ENCODE data around the gene MACROD2.

Gene MACROD2

GRCh38 chr20:15439551-15439950 is 1444.2 kb downstream of the MACROD2 start:
- no peak for DNase-seq

GRCh38 chr20:15440049-15440820 is 1444.9 kb downstream of the MACROD2 start:
- no peak for DNase-seq

GRCh38 chr20:15445056-15445840 is 1449.9 kb downstream of the MACROD2 start:
- DNase-seq: no peak

GRCh38 chr20:15446373-15446772 is 1451.1 kb downstream of the MACROD2 start:
- no peak for DNase-seq

GRCh38 chr20:15447549-15447948 is 1452.2 kb downstream of the MACROD2 start:
- DNase-seq: no peak

- no peak for DNase-seq
These were observed 1453.7 kb downstream of the MACROD2 start for GRCh38 chr20:15449061-15449460.

- no peak for DNase-seq
These were observed 1455.9 kb downstream of the MACROD2 start for GRCh38 chr20:15451241-15451640.

- no peak for DNase-seq
These were observed 1460.0 kb downstream of the MACROD2 start for GRCh38 chr20:15455279-15455678.

GRCh38 chr20:15461938-15462337 is 1466.6 kb downstream of the MACROD2 start:
- no peak for DNase-seq

GRCh38 chr20:15475483-15475882 is 1480.2 kb downstream of the MACROD2 start:
- no peak for DNase-seq

- DNase-seq: no peak
These were observed 1480.9 kb downstream of the MACROD2 start for GRCh38 chr20:15476186-15476585.

GRCh38 chr20:15476781-15477180 is 1481.5 kb downstream of the MACROD2 start:
- no peak for DNase-seq

GRCh38 chr20:15482525-15482924 is 1487.2 kb downstream of the MACROD2 start:
- DNase-seq: no peak

GRCh38 chr20:15485519-15485918 is 1490.2 kb downstream of the MACROD2 start:
- no peak for DNase-seq

GRCh38 chr20:15487030-15487429 is 1491.7 kb downstream of the MACROD2 start:
- DNase-seq: no peak

- no peak for DNase-seq
These were observed 1492.4 kb downstream of the MACROD2 start for GRCh38 chr20:15487682-15488081.

GRCh38 chr20:15491575-15491974 is 1496.3 kb downstream of the MACROD2 start:
- no peak for DNase-seq

GRCh38 chr20:15494851-15495250 is 1499.5 kb downstream of the MACROD2 start:
- no peak for DNase-seq

GRCh38 chr20:15496501-15497039 is 1501.3 kb downstream of the MACROD2 start:
- no peak for DNase-seq

GRCh38 chr20:15498926-15499325 is 1503.6 kb downstream of the MACROD2 start:
- no peak for DNase-seq

GRCh38 chr20:15506311-15506710 is 1511.0 kb downstream of the MACROD2 start:
- DNase-seq: no peak

- no peak for DNase-seq
These were observed 1511.8 kb downstream of the MACROD2 start for GRCh38 chr20:15507151-15507550.

- DNase-seq: no peak
These were observed 1516.2 kb downstream of the MACROD2 start for GRCh38 chr20:15511551-15511950.

GRCh38 chr20:15512916-15513315 is 1517.6 kb downstream of the MACROD2 start:
- DNase-seq: no peak
